Astrocyte (in vitro differentiated cells and primary cell): Measurements from ENCODE around the gene ORAI2. TPM values are rescaled to one million over a fixed set of nuclear protein-coding genes. Genes with fewer than 3 reads are reported as not detected.

ENCODE experiments used
- DNase-seq: peaks from one replicate; pipeline ENCODE4 v3.0.0-alpha.2; 2010; ENCODE audit warnings: low read depth
- FAIRE-seq: peaks from 2 replicates; lab custom pipeline; 2011; peaks lifted over from hg19 to GRCh38; lab: Jason Lieb, UNC
- H2AFZ ChIP-seq: 2 replicates; pipeline ENCODE4 v1.6.0; 2012; ENCODE audit warnings: low read depth, low read length, inconsistent platforms
- H3K27ac ChIP-seq: 2 replicates; pipeline ENCODE4 v1.5.1; 2011; ENCODE audit warnings: low read depth, low read length, inconsistent platforms
- H3K27me3 ChIP-seq: 2 replicates; pipeline ENCODE4 v1.6.0; 2011; ENCODE audit warnings: low read length, inconsistent platforms; ENCODE audit not compliant: insufficient read depth
- H3K36me3 ChIP-seq: 2 replicates; pipeline ENCODE4 v1.5.1; 2011; ENCODE audit warnings: low read length, inconsistent platforms; ENCODE audit not compliant: insufficient read depth
- H3K4me1 ChIP-seq: 2 replicates; pipeline ENCODE4 v1.5.1; 2011; ENCODE audit warnings: low read length, inconsistent platforms; ENCODE audit not compliant: insufficient read depth
- H3K4me2 ChIP-seq: 2 replicates; pipeline ENCODE4 v1.6.0; 2012; ENCODE audit warnings: low read length, inconsistent platforms
- H3K4me3 ChIP-seq: 2 replicates; pipeline ENCODE4 v1.5.1; 2011; ENCODE audit warnings: low read depth, mild to moderate bottlenecking, low read length, inconsistent platforms; ENCODE audit not compliant: insufficient read depth
- H3K79me2 ChIP-seq: 2 replicates; pipeline ENCODE4 v1.6.0; 2012; ENCODE audit warnings: mild to moderate bottlenecking, low read length, inconsistent platforms; ENCODE audit not compliant: insufficient read depth
- H3K9ac ChIP-seq: 2 replicates; pipeline ENCODE4 v1.6.0; 2012; ENCODE audit warnings: mild to moderate bottlenecking, low read length, inconsistent platforms
- H3K9me3 ChIP-seq: 2 replicates; pipeline ENCODE4 v1.5.1; 2012; ENCODE audit warnings: low read depth, mild to moderate bottlenecking, low read length, inconsistent platforms; ENCODE audit not compliant: insufficient read depth
- H4K20me1 ChIP-seq: 2 replicates; pipeline ENCODE4 v1.6.0; 2012; ENCODE audit warnings: low read length, inconsistent platforms; ENCODE audit not compliant: insufficient read depth
- H3K27ac Mint-ChIP-seq: one replicate; pipeline ENCODE4 v1.8.0; 2021; ENCODE audit warnings: mild to moderate bottlenecking, mixed read lengths; ENCODE audit not compliant: unreplicated experiment
- H3K27me3 Mint-ChIP-seq: one replicate; pipeline ENCODE4 v1.8.0; 2021; ENCODE audit warnings: low read depth, mixed read lengths; ENCODE audit not compliant: unreplicated experiment
- H3K36me3 Mint-ChIP-seq: one replicate; pipeline ENCODE4 v1.8.0; 2021; ENCODE audit warnings: low read depth, mixed read lengths; ENCODE audit not compliant: unreplicated experiment
- H3K4me1 Mint-ChIP-seq: one replicate; pipeline ENCODE4 v1.8.0; 2021; ENCODE audit warnings: low read depth, mixed read lengths; ENCODE audit not compliant: unreplicated experiment
- H3K4me3 Mint-ChIP-seq: one replicate; pipeline ENCODE4 v1.8.0; 2021; ENCODE audit warnings: mild to moderate bottlenecking, moderate library complexity, mixed read lengths; ENCODE audit not compliant: unreplicated experiment
- H3K9me3 Mint-ChIP-seq: one replicate; pipeline ENCODE4 v1.8.0; 2021; ENCODE audit warnings: mild to moderate bottlenecking, mixed read lengths; ENCODE audit not compliant: unreplicated experiment
- CTCF ChIP-seq: IDR thresholded peaks from 2 replicates; pipeline ENCODE4 v1.5.1; 2011; ENCODE audit warnings: low read depth, mild to moderate bottlenecking, inconsistent platforms, low read length, moderate library complexity; ENCODE audit not compliant: insufficient read depth
- EZH2 ChIP-seq: IDR thresholded peaks from 2 replicates; pipeline ENCODE4 v1.6.1; 2012; ENCODE audit warnings: mild to moderate bottlenecking, low read length, inconsistent platforms; ENCODE audit not compliant: insufficient read depth
- total RNA-seq: library from RNA; stranded (reverse); gene quantifications from 2 replicates; pipeline ENCODE4 v1.2.1, GENCODE V29; 2021

Gene ORAI2
- total RNA-seq, 1 donor from 2014 or later, result 64.4 TPM

DNA sequence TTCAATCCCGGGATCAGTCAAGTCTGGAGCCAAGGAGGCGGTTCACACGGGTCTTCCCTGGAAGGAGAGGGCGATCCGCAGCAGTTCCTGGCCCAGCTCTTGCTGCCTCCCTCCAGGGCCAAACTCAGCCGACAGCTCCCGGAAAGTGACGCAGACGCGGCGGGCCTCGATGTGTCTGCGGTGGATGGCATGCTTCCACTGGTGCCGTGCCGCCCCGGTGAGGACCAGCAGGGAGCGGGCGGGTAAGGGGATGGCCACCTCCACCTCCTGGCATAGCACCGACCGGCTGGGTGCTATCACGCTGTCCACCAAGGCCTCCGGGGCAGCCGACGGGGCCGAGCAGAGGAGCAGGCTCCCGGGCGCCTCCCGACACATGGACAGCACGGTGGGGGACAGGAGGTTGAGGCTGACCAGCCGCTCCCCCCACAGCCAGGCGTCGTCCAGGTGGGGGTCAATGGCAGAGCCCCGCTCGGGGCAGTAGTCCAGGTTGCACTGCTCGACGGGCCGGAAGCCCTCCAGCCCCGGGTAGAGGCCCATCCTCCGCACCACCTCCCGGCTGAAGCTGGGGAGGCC, 24.1 kb downstream of the ORAI2 start:
- DNase-seq (no peak), FAIRE-seq (no peak)

DNA sequence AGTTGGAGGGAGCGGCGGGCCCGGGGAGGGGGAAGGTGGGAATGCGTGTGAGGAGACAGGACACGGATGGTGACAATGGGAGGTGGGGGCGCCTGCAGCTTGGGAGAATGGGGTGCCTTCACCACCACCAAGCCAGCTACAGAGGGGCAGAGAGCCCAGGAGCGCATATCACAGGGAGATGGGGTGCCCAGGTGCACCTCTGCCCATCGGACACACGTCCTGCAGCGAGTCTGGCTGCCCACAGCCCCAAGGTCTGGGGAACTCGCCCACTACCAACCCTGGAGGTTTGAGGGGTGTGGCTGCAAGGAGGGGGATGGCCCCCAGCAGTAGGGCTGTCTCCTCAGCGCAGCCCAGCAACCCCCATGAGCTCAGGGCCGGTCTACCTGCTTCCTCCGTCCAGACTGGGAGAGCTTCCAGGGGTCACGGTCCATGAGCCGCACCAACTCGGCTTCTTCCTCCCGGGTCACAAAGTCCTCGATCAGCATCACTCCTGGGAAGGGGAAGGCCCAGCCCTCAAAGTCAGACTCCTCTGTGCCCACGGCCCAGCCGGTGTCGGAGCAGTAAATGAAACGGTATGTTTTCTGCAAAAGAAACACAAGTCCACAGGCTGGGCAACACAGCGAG, 26.0 kb downstream of the ORAI2 start:
- peaks cover 18% of the 10 kb centered on the region for H4K20me1 ChIP-seq
- peaks cover 13% of the 10 kb centered on the region for H3K4me1 Mint-ChIP-seq
- H3K27ac ChIP-seq, result no peak overlapping the region
- DNase-seq, result no peak
- TF ChIP-seq CTCF (no peak), EZH2 (no peak)
- H3K4me3 ChIP-seq, result no peak overlapping the region
- peaks cover 26% of the 10 kb centered on the region for H3K79me2 ChIP-seq
- H2AFZ ChIP-seq, result no peak overlapping the region
- peaks cover 5% of the 10 kb centered on the region for H3K36me3 ChIP-seq
- H3K9me3 Mint-ChIP-seq, result no peaks in the 10 kb centered on the region
- no peak overlapping the region for H3K9ac ChIP-seq
- H3K36me3 Mint-ChIP-seq, result peaks cover 4% of the 10 kb centered on the region
- FAIRE-seq, result no peak
- H3K9me3 ChIP-seq, result no peaks in the 10 kb centered on the region
- peaks cover 6% of the 10 kb centered on the region for H3K4me1 ChIP-seq
- H3K27me3 Mint-ChIP-seq, result no peaks in the 10 kb centered on the region
- H3K27ac Mint-ChIP-seq, result no peak overlapping the region
- no peaks in the 10 kb centered on the region for H3K27me3 ChIP-seq
- H3K4me3 Mint-ChIP-seq, result no peak overlapping the region
- no peak overlapping the region for H3K4me2 ChIP-seq

More for the DNA sequence above, 24.1 kb downstream of the ORAI2 start:
- H3K36me3 ChIP-seq, result peaks cover 5% of the 10 kb centered on the region
- Mint-ChIP-seq H3K9me3 (no peaks in the 10 kb centered on the region), H3K4me3 (no peak overlapping the region), H3K27me3 (no peaks in the 10 kb centered on the region), H3K27ac (no peak overlapping the region), H3K4me1 (peaks cover 9% of the 10 kb centered on the region), H3K36me3 (peaks cover 4% of the 10 kb centered on the region)
- TF ChIP-seq EZH2, result no peak
- no peak for TF ChIP-seq CTCF
- H3K27me3 ChIP-seq, result no peaks in the 10 kb centered on the region
- H3K9me3 ChIP-seq, result no peaks in the 10 kb centered on the region
- peaks cover 18% of the 10 kb centered on the region for H4K20me1 ChIP-seq
- H3K9ac ChIP-seq, result peak overlapping the region; percentile 1
- peaks cover 6% of the 10 kb centered on the region for H3K4me1 ChIP-seq
- H3K4me2 ChIP-seq, result no peak overlapping the region
- no peak overlapping the region for H3K4me3 ChIP-seq
- no peak overlapping the region for H3K27ac ChIP-seq
- peaks cover 12% of the 10 kb centered on the region for H3K79me2 ChIP-seq
- no peak overlapping the region for H2AFZ ChIP-seq

- H3K4me3 Mint-ChIP-seq, result no peak overlapping the region
These were observed 27.1 kb downstream of the ORAI2 start for GRCh38 chr7:102460467-102460866.

More at GRCh38 chr7:102460467-102460866, 27.1 kb downstream of the ORAI2 start:
- Mint-ChIP-seq H3K36me3 (peaks cover 4% of the 10 kb centered on the region), H3K9me3 (no peaks in the 10 kb centered on the region), H3K4me1 (peaks cover 13% of the 10 kb centered on the region), H3K27me3 (no peaks in the 10 kb centered on the region), H3K27ac (no peak overlapping the region)
- DNase-seq, result no peak
- H3K9ac ChIP-seq, result no peak overlapping the region
- no peak for FAIRE-seq
- no peak overlapping the region for H3K4me3 ChIP-seq
- no peak overlapping the region for H3K27ac ChIP-seq
- H2AFZ ChIP-seq, result no peak overlapping the region
- H3K27me3 ChIP-seq, result no peaks in the 10 kb centered on the region
- no peak for TF ChIP-seq EZH2
- no peak for TF ChIP-seq CTCF
- peaks cover 36% of the 10 kb centered on the region for H3K79me2 ChIP-seq
- H3K4me1 ChIP-seq, result peaks cover 6% of the 10 kb centered on the region
- peaks cover 5% of the 10 kb centered on the region for H3K36me3 ChIP-seq
- no peak overlapping the region for H3K4me2 ChIP-seq
- H3K9me3 ChIP-seq, result no peaks in the 10 kb centered on the region
- H4K20me1 ChIP-seq, result peaks cover 18% of the 10 kb centered on the region
